HG03469 (cell line): ENCODE data around the gene BTNL2.

Experiments used
- ATAC-seq: cut with Tn5 transposase; IDR thresholded peaks from one replicate; pipeline ENCODE4 v1.9.1; 2021; ENCODE audit warnings: mild to moderate bottlenecking, moderate library complexity, moderate number of reproducible peaks; ENCODE audit not compliant: unreplicated experiment

Gene BTNL2

GRCh38 chr6:32415521-32416019, 8.6 kb upstream of the BTNL2 start:
- no peak for ATAC-seq

- peak; percentile 56 for ATAC-seq
These were observed 6.6 kb upstream of the BTNL2 start for GRCh38 chr6:32413427-32414047.

GRCh38 chr6:32411566-32412327, 4.8 kb upstream of the BTNL2 start:
- ATAC-seq, result no peak

GRCh38 chr6:32410906-32411305, 3.9 kb upstream of the BTNL2 start:
- ATAC-seq, result no peak

DNA sequence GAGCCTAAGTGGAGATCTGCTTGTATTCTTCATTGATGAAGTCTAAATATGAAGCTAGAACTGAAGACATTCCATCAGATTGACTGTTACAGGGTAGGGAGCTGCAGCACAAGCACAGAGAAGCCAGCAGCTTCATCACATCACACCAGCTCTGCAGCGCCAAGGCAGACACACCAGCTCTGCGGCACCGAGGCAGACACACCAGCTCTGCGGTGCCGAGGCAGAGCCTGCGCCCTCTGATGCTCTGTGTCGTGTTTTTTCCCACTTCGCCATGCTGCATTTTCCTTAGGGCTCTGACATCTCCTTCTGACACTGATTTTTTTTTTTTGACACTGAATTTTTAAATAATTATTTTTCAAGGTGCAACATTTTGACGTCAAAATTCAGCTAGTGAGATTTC, 784 bp downstream of the BTNL2 start:
- no peak for ATAC-seq

DNA sequence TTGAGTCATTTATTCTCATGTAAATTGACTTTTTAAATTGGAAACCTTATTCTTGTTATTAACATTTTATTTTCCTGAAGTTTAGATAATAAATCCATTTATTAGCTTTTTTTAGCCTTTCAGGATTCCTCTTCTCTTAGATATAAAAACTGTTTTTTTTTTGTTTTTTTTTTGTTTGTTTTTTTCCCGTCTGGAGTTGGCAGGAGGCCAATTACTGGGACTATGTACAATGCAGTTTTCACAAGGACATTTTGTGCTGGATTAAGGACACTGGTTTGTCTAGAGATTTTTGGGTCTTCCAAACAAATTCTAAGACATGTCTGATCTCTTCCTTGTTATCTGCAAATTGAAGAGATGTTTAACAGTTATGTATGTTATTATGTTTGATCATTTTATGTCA, 1.3 kb downstream of the BTNL2 start:
- no peak for ATAC-seq

GRCh38 chr6:32402812-32403211, 4.2 kb downstream of the BTNL2 start:
- no peak for ATAC-seq

DNA sequence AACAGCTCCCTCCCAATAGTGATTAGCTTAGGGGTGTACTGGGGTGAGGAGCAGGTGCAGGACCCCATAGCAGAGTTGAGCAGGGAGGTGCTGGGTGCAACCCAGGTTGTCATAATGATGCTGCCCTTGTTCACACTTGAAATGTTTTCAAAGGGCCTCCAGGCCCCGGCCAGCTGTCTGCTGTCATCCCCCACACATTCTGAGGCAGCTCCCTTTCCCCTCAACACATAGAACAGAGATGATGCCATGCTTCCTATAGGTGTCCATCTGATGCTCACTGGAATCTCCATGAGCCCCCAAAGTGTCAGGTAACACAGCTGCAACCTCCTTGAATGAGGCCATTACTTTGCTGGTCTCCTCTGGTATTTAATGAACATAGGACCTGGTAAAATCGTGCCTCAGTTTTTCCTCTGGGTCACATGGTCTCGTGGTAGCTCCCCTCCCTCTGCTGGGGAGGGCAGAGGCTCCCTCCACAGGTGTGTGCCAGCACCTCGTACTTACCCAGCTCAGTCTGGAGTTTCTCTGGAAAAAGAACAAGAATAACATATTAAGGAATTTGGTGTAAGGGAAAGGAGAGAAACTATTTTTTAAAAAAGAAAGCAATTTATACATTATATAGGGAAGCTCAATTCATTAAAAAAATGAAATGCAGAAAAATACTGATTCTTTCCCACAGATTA, 5.6 kb downstream of the BTNL2 start:
- ATAC-seq, result no peak

DNA sequence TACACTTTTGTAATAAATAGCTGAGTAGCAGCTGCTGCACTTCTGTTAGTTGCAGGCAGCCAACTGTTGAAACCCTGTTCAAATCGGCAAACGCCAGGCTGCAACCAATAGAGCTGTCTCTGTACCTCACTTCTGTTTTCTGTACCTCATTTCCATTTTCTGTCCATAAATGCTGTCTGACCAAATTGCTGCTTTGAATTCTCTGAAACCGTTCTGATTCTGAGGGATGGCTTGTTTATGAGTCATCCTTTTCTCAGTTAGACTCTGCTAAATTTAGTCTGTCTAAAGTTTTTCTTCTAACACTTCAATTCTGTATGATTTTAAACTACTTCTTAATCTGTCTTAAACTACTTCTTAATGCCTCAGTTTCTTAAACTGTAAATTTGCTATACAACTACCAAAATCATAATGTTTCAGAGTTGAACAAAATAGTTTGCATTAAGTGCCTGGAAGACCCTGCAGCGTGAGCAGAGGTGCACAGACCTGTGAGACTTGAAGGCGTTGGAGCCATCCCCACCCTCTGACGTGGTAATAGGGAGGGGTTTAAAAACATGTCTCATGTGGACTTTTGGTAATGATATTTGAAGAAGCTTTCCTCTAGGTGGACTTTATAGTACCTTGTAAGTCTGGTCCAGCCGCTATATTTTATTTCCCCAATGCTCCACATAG, 9.6 kb downstream of the BTNL2 start:
- ATAC-seq, result no peak

GRCh38 chr6:32396028-32396427, 11.0 kb downstream of the BTNL2 start:
- no peak for ATAC-seq

GRCh38 chr6:32393665-32394420, 13.1 kb downstream of the BTNL2 start:
- ATAC-seq, result no peak

DNA sequence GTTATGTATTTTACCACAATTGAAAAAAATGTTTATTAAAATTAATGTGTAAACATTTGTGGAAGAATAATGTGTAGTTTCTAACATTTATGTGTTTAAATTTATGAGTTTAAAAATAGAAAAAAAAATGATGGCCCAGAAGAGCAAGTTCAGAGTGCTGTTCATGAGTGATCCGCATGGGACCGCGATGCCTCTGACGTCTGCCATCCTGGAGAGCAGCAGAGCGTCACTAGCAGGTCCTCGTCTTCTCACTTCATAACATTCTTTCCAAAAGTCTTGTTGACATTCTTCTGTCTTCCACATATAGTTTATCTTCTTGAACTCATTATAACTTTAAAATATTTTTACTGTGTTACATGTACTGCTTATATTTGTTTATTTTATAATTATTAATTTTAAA, 15.5 kb downstream of the BTNL2 start:
- ATAC-seq, result no peak

- no peak for ATAC-seq
These were observed 19.2 kb downstream of the BTNL2 start for GRCh38 chr6:32387589-32388340.

- ATAC-seq, result no peak
These were observed 20.9 kb downstream of the BTNL2 start for GRCh38 chr6:32386040-32386439.

GRCh38 chr6:32382757-32383420, 24.1 kb downstream of the BTNL2 start:
- no peak for ATAC-seq

GRCh38 chr6:32379545-32379944, 27.4 kb downstream of the BTNL2 start:
- ATAC-seq, result no peak

DNA sequence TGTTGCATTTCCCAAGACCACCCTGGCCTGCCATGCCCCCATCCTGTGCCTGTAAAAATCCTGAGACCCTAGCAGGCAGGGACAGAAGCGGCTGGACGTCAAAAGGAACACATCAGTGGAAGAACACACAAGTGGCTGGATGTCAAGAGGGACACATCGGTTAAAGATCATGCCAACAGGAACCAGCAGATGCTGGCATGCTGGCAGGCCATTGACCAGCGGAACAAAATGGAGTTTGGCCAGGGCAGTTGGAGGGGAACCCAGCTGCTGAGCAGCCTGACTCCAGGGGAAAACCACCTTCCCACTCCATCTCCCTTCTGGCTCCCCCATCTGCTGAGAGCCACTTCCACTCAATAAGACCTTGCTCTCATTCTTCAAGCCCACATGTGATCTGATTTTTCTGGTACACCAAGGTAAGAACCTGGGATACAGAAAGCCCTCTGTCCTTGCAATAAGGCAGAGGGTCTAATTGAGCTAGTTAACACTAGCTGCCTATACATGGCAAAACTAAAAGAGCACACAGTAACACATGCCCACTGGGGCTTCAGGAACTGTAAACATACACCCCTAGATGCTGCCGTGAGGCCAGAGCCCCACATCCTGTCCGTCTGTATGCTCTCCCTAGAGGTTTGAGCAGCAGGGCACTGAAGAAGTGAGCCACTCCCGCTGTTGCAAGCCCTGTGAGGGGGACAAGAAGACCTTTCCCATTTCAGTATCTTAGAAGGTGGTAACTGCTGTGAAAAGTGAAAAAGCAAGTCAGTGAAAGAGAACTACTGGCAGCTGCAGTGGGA, 31.0 kb downstream of the BTNL2 start:
- ATAC-seq, result no peak

GRCh38 chr6:32371803-32372202, 35.2 kb downstream of the BTNL2 start, which contains the start of gene TSBP1:
Gene TSBP1 (minus strand): TSS chr6:32371903. CDS start chr6:32371706, 197 bp downstream.
- no peak for ATAC-seq
